HL-60 (cell line): ENCODE data around the gene NNMT.

Experiments
- DNase-seq, 2 experiments: peaks; one replicate each; pipeline ENCODE4 v3.0.0-alpha.2; 2010 to 2020; ENCODE audit warnings: low read depth in 1 of 2, low spot score in 1 of 2
- H3K27ac ChIP-seq: fragments of 250-450 bp; sonication (Bioruptor Pico); replicated peaks from 2 replicates; pipeline ENCODE4 v1.5.1; 2020; ENCODE audit warnings: mild to moderate bottlenecking, moderate library complexity
- H3K27me3 ChIP-seq: fragments of 250-450 bp; sonication (Bioruptor Pico); 2 replicates; pipeline ENCODE4 v1.5.1; 2021; ENCODE audit warnings: mild to moderate bottlenecking, moderate library complexity; ENCODE audit not compliant: insufficient read depth, poor library complexity, severe bottlenecking
- H3K4me3 ChIP-seq: replicated peaks from 2 replicates; pipeline ENCODE4 v1.5.1; 2011; ENCODE audit warnings: mild to moderate bottlenecking, control low read depth, low read length; ENCODE audit not compliant: insufficient read depth
- GABPA ChIP-seq: IDR thresholded peaks from 2 replicates; pipeline ENCODE4 v1.6.1; 2012; ENCODE audit warnings: low read depth
- POLR2AphosphoS5 ChIP-seq: IDR thresholded peaks from 2 replicates; pipeline ENCODE4 v1.6.1; 2012; ENCODE audit warnings: low read depth
- SPI1 ChIP-seq: IDR thresholded peaks from 2 replicates; pipeline ENCODE4 v1.6.1; 2012; ENCODE audit warnings: low read depth, mild to moderate bottlenecking, borderline replicate concordance
- TF ChIP-seq, protein P1 (sequence below): IDR thresholded peaks from 2 replicates; pipeline ENCODE4 v1.6.1; 2012; ENCODE audit warnings: low read depth; ENCODE audit not compliant: insufficient replicate concordance
- TF ChIP-seq, protein P2 (sequence below): IDR thresholded peaks from one replicate; pipeline ENCODE4 v1.5.1; 2011; ENCODE audit warnings: low read length, control low read depth, inconsistent platforms; ENCODE audit not compliant: insufficient read depth

Gene NNMT

GRCh38 chr11:114296605-114297372 lies 590 bp downstream of the NNMT start:
- Histone ChIP-seq H3K27me3 (no peaks in the 10 kb centered on the region), H3K27ac (no peak overlapping the region), H3K4me3 (no peak overlapping the region)
- TF ChIP-seq, protein P1, sequence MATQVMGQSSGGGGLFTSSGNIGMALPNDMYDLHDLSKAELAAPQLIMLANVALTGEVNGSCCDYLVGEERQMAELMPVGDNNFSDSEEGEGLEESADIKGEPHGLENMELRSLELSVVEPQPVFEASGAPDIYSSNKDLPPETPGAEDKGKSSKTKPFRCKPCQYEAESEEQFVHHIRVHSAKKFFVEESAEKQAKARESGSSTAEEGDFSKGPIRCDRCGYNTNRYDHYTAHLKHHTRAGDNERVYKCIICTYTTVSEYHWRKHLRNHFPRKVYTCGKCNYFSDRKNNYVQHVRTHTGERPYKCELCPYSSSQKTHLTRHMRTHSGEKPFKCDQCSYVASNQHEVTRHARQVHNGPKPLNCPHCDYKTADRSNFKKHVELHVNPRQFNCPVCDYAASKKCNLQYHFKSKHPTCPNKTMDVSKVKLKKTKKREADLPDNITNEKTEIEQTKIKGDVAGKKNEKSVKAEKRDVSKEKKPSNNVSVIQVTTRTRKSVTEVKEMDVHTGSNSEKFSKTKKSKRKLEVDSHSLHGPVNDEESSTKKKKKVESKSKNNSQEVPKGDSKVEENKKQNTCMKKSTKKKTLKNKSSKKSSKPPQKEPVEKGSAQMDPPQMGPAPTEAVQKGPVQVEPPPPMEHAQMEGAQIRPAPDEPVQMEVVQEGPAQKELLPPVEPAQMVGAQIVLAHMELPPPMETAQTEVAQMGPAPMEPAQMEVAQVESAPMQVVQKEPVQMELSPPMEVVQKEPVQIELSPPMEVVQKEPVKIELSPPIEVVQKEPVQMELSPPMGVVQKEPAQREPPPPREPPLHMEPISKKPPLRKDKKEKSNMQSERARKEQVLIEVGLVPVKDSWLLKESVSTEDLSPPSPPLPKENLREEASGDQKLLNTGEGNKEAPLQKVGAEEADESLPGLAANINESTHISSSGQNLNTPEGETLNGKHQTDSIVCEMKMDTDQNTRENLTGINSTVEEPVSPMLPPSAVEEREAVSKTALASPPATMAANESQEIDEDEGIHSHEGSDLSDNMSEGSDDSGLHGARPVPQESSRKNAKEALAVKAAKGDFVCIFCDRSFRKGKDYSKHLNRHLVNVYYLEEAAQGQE, result no peak
- no peak for TF ChIP-seq GABPA
- TF ChIP-seq, protein P2, sequence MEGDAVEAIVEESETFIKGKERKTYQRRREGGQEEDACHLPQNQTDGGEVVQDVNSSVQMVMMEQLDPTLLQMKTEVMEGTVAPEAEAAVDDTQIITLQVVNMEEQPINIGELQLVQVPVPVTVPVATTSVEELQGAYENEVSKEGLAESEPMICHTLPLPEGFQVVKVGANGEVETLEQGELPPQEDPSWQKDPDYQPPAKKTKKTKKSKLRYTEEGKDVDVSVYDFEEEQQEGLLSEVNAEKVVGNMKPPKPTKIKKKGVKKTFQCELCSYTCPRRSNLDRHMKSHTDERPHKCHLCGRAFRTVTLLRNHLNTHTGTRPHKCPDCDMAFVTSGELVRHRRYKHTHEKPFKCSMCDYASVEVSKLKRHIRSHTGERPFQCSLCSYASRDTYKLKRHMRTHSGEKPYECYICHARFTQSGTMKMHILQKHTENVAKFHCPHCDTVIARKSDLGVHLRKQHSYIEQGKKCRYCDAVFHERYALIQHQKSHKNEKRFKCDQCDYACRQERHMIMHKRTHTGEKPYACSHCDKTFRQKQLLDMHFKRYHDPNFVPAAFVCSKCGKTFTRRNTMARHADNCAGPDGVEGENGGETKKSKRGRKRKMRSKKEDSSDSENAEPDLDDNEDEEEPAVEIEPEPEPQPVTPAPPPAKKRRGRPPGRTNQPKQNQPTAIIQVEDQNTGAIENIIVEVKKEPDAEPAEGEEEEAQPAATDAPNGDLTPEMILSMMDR, result no peak
- TF ChIP-seq SPI1, result no peak
- TF ChIP-seq POLR2AphosphoS5, result no peak
- no peak for DNase-seq

DNA sequence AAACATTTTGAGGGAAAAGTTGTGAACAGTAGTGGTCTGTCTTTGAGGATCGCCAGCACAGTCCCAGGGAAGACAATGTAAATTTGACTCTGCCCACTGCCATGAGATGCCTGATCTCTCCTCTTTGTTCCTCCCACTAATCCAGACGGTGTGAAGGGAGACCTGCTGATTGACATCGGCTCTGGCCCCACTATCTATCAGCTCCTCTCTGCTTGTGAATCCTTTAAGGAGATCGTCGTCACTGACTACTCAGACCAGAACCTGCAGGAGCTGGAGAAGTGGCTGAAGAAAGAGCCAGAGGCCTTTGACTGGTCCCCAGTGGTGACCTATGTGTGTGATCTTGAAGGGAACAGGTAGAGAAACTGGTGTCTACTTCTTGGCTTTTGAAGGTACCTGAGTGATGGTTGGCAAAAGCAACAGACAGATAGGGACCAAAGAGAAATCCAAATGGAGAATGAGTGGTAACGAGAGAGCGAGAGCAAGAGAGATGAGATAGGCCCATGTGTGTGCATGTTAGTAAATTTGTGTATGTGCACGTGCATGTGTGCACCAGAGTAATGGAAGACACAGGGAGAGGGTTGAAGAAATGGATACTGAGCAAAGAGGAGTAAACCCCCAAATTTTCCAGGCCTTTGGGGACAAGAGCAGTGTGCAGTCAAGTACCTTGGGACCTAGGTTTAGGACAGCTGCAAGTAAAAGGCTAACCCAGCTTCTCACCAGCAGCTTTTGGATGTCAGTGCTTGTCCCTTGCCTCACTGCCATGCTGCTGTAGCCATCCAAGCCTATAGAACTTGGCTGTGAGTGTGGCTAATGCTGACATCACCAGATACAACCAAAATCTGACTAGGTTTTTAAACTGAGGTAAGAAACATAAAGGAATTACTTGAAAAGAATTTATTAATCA lies 1.9 kb downstream of the NNMT start:
- TF ChIP-seq, protein P2, result no peak
- TF ChIP-seq POLR2AphosphoS5, result no peak
- TF ChIP-seq, protein P1, result no peak
- Histone ChIP-seq H3K27ac (no peak overlapping the region), H3K4me3 (no peak overlapping the region), H3K27me3 (no peaks in the 10 kb centered on the region)
- DNase-seq, result no peak

GRCh38 chr11:114298710-114299109 lies 2.5 kb downstream of the NNMT start:
- Histone ChIP-seq H3K27ac (no peak overlapping the region), H3K4me3 (no peak overlapping the region), H3K27me3 (no peaks in the 10 kb centered on the region)
- DNase-seq, result no peak
- TF ChIP-seq SPI1 (no peak), POLR2AphosphoS5 (no peak), GABPA (no peak)
- TF ChIP-seq, protein P2, result no peak
- TF ChIP-seq, protein P1, result no peak
